Neuronal stem cell (in vitro differentiated cells): ENCODE data around the gene DNAAF8.
A peak's percentile ranks its signal among the peaks of the same experiment; 100 is the strongest.
"Not testable (repeated sequence)": the region's sequence is repeated elsewhere in the genome, so short reads cannot be mapped to it uniquely, and the experiment has no call there.

Experiments
- DNase-seq: peaks from one replicate; pipeline ENCODE4 v3.0.0-alpha.2; 2013; ENCODE audit warnings: low spot score
- H2AFZ ChIP-seq: one replicate; pipeline ENCODE4 v1.6.1; 2013; ENCODE audit warnings: mild to moderate bottlenecking, low read length, inconsistent platforms
- H2AK5ac ChIP-seq: 2 replicates; pipeline ENCODE4 v1.6.1; 2013; ENCODE audit warnings: low read depth, mild to moderate bottlenecking, inconsistent platforms, low read length, moderate library complexity, mixed read lengths
- H2BK120ac ChIP-seq: 2 replicates; pipeline ENCODE4 v1.6.1; 2013; ENCODE audit warnings: low read depth, mild to moderate bottlenecking, inconsistent platforms, low read length, moderate library complexity, mixed read lengths
- H2BK12ac ChIP-seq: one replicate; pipeline ENCODE4 v1.6.1; 2013; ENCODE audit warnings: low read length, inconsistent platforms
- H2BK15ac ChIP-seq: 2 replicates; pipeline ENCODE4 v1.6.1; 2013; ENCODE audit warnings: mild to moderate bottlenecking, low read length, inconsistent platforms, mixed read lengths
- H2BK5ac ChIP-seq: one replicate; pipeline ENCODE4 v1.6.1; 2013; ENCODE audit warnings: inconsistent platforms, mild to moderate bottlenecking, low read length, moderate library complexity
- H3K14ac ChIP-seq: one replicate; pipeline ENCODE4 v1.6.1; 2013; ENCODE audit warnings: low read length, inconsistent platforms
- H3K18ac ChIP-seq: 2 replicates; pipeline ENCODE4 v1.6.1; 2013; ENCODE audit warnings: low read length, inconsistent platforms
- H3K23ac ChIP-seq: 2 replicates; pipeline ENCODE4 v1.6.1; 2013; ENCODE audit warnings: low read depth, mild to moderate bottlenecking, mixed read lengths, low read length, inconsistent platforms; ENCODE audit not compliant: poor library complexity
- H3K27ac ChIP-seq: replicated peaks from 3 replicates; pipeline ENCODE4 v1.5.1; 2013; ENCODE audit warnings: low read length, inconsistent platforms
- H3K27me3 ChIP-seq, 3 experiments: 2 replicates each; pipeline ENCODE4 v1.6.1; 2013; ENCODE audit warnings: low read length in 3 of 3, mild to moderate bottlenecking in 2 of 3, inconsistent platforms in 1 of 3, low read depth in 1 of 3, mixed read lengths in 1 of 3, moderate library complexity in 1 of 3; ENCODE audit not compliant: control insufficient read depth in 3 of 3, insufficient read depth in 3 of 3
- H3K36me3 ChIP-seq, 2 donors: replicated peaks in 1 of 2; 2 replicates each; pipeline ENCODE4 v1.6.1; 2013; ENCODE audit warnings: low read length in 2 of 2; ENCODE audit not compliant: control insufficient read depth in 2 of 2, insufficient read depth in 2 of 2
- H3K4ac ChIP-seq: 2 replicates; pipeline ENCODE4 v1.6.1; 2013; ENCODE audit warnings: inconsistent platforms, mild to moderate bottlenecking, low read length, moderate library complexity
- H3K4me1 ChIP-seq, 2 donors: 1 replicate in 1 of 2; 2 replicates in 1 of 2; pipeline ENCODE4 v1.6.1; 2013; ENCODE audit warnings: low read length in 2 of 2, low read depth in 1 of 2; ENCODE audit not compliant: control insufficient read depth in 2 of 2, insufficient read depth in 1 of 2
- H3K4me2 ChIP-seq: one replicate; pipeline ENCODE4 v1.6.1; 2013; ENCODE audit warnings: mild to moderate bottlenecking, low read length, inconsistent platforms; ENCODE audit not compliant: insufficient read depth, poor library complexity, severe bottlenecking
- H3K4me3 ChIP-seq, 2 donors: 2 replicates each; pipeline ENCODE4 v1.5.1; 2013; ENCODE audit warnings: low read length in 2 of 2, mild to moderate bottlenecking in 2 of 2, inconsistent platforms in 1 of 2, moderate library complexity in 1 of 2
- H3K79me1 ChIP-seq: one replicate; pipeline ENCODE4 v1.6.1; 2013; ENCODE audit warnings: low read depth, mild to moderate bottlenecking, inconsistent platforms, low read length, moderate library complexity
- H3K9ac ChIP-seq: one replicate; pipeline ENCODE4 v1.6.1; 2013; ENCODE audit warnings: mild to moderate bottlenecking, low read depth, low read length, inconsistent platforms; ENCODE audit not compliant: poor library complexity
- H3K9me3 ChIP-seq, 2 donors: replicated peaks in 1 of 2; 2 replicates each; pipeline versions ENCODE3 to v1.6.1; 2013; ENCODE audit warnings: low read length in 2 of 2, mild to moderate bottlenecking in 2 of 2, inconsistent platforms in 1 of 2, low read depth in 1 of 2, mixed read lengths in 1 of 2, moderate library complexity in 1 of 2; ENCODE audit not compliant: control insufficient read depth in 2 of 2, insufficient read depth in 1 of 2
- H4K8ac ChIP-seq: one replicate; pipeline ENCODE4 v1.6.1; 2013; ENCODE audit warnings: low read depth, mild to moderate bottlenecking, inconsistent platforms, low read length, moderate library complexity
- H4K91ac ChIP-seq: one replicate; pipeline ENCODE4 v1.6.1; 2013; ENCODE audit warnings: low read length, low read depth, mild to moderate bottlenecking, inconsistent platforms; ENCODE audit not compliant: poor library complexity
- WGBS, 2 donors: extraction: QIAGEN DNeasy Blood & Tissue Kit; methylation state at CpG; one replicate each; pipeline ENCODE4 v1.1.7; 2013; ENCODE audit warnings: missing lambda C conversion rate in 2 of 2, mixed read lengths in 1 of 2; ENCODE audit not compliant: insufficient read length in 2 of 2, insufficient replicate concordance in 1 of 2; ENCODE audit errors: extremely low coverage in 2 of 2; 5-methylcytosine and 5-hydroxymethylcytosine counted together

DNAAF8 gene

GRCh38 chr16:4784444-4784987 is 50.2 kb downstream of the DNAAF8 start:
- not testable (repeated sequence) for H2BK12ac ChIP-seq, DNase-seq, H3K4me2 ChIP-seq, H3K27ac ChIP-seq, H4K91ac ChIP-seq, H2AK5ac ChIP-seq, H2BK5ac ChIP-seq, H2BK120ac ChIP-seq, H2BK15ac ChIP-seq, H3K23ac ChIP-seq, H3K4me3 ChIP-seq, H3K9ac ChIP-seq, H3K27me3 ChIP-seq, H2AFZ ChIP-seq, H3K18ac ChIP-seq, H3K4me1 ChIP-seq, H3K4ac ChIP-seq, H4K8ac ChIP-seq, H3K79me1 ChIP-seq, H3K9me3 ChIP-seq, H3K36me3 ChIP-seq, H3K14ac ChIP-seq
- WGBS, 2 donors: no CpG with 5 or more reads among the region's 14 CpGs

GRCh38 chr16:4785758-4786433 is 51.6 kb downstream of the DNAAF8 start:
- peaks cover 3 to 5% of the 10 kb centered on the region in 2 donors for H3K4me1 ChIP-seq
- no peak overlapping the region for H3K27ac ChIP-seq

GRCh38 chr16:4787068-4787467 is 52.7 kb downstream of the DNAAF8 start:
- Histone ChIP-seq H3K79me1 (no peaks in the 10 kb centered on the region), H4K91ac (no peak overlapping the region), H3K4me3 (no peak overlapping the region), H2BK15ac (no peak overlapping the region), H3K36me3 (no peaks in the 10 kb centered on the region), H2BK5ac (no peak overlapping the region), H3K27me3 (peaks cover 0 to 2% (median 0%) of the 10 kb centered on the region in 3 experiments), H3K4me2 (no peak overlapping the region), H3K27ac (no peak overlapping the region), H3K9ac (no peak overlapping the region), H2AK5ac (no peak overlapping the region), H3K23ac (no peak overlapping the region), H2AFZ (no peak overlapping the region), H2BK12ac (no peak overlapping the region), H4K8ac (no peak overlapping the region), H3K9me3 (no peaks in the 10 kb centered on the region), H3K14ac (peak overlapping the region; percentile 4), H3K18ac (no peak overlapping the region), H3K4me1 (peaks cover 3 to 5% of the 10 kb centered on the region in 2 donors), H3K4ac (no peak overlapping the region), H2BK120ac (no peak overlapping the region)
- no CpG with 5 or more reads among the region's 8 CpGs for WGBS, 2 donors
- DNase-seq: no peak

More at GRCh38 chr16:4785758-4786433, 51.6 kb downstream of the DNAAF8 start:
- no peaks in the 10 kb centered on the region for H3K27me3 ChIP-seq
- H2AFZ ChIP-seq: no peak overlapping the region
- no peaks in the 10 kb centered on the region for H3K79me1 ChIP-seq
- H3K4ac ChIP-seq: no peak overlapping the region
- H4K91ac ChIP-seq: no peak overlapping the region
- no peak overlapping the region for H3K9ac ChIP-seq
- H3K14ac ChIP-seq: no peak overlapping the region
- H3K4me2 ChIP-seq: no peak overlapping the region
- H3K36me3 ChIP-seq: no peaks in the 10 kb centered on the region
- H2BK120ac ChIP-seq: no peak overlapping the region
- no peak overlapping the region for H2BK12ac ChIP-seq
- H3K18ac ChIP-seq: no peak overlapping the region
- H2BK5ac ChIP-seq: no peak overlapping the region
- no peak overlapping the region for H4K8ac ChIP-seq
- no CpG with 5 or more reads among the region's 23 CpGs for WGBS, 2 donors
- no peaks in the 10 kb centered on the region for H3K9me3 ChIP-seq
- H3K4me3 ChIP-seq: no peak overlapping the region
- H2BK15ac ChIP-seq: no peak overlapping the region
- no peak for DNase-seq
- H2AK5ac ChIP-seq: no peak overlapping the region
- no peak overlapping the region for H3K23ac ChIP-seq

GRCh38 chr16:4787627-4788482 is 53.5 kb downstream of the DNAAF8 start, which contains the start of gene SEPTIN12:
Gene SEPTIN12 (minus strand): TSS chr16:4788345. CDS start chr16:4787645, 700 bp downstream.
- H2BK5ac ChIP-seq: no peak within 1 kb of the TSS
- no peaks in the 10 kb centered on the region for H3K36me3 ChIP-seq
- H3K23ac ChIP-seq: peak within 1 kb of the TSS; percentile 0
- no peak within 1 kb of the TSS for H4K8ac ChIP-seq
- H3K9ac ChIP-seq: no peak within 1 kb of the TSS
- peak within 1 kb of the TSS; percentile 2 for H2BK15ac ChIP-seq
- no peaks in the 10 kb centered on the region for H3K9me3 ChIP-seq
- H3K4me1 ChIP-seq: peaks cover 3 to 5% of the 10 kb centered on the region in 2 donors
- peak within 1 kb of the TSS; percentile 32 for H2AFZ ChIP-seq
- H2BK12ac ChIP-seq: no peak within 1 kb of the TSS
- no peak within 1 kb of the TSS for H3K27ac ChIP-seq
- H2BK120ac ChIP-seq: no peak within 1 kb of the TSS
- H3K4ac ChIP-seq: no peak within 1 kb of the TSS
- H3K79me1 ChIP-seq: no peaks in the 10 kb centered on the region
- DNase-seq: no peak
- peak within 1 kb of the TSS; percentile 40 for H2AK5ac ChIP-seq
- peaks cover 0 to 2% (median 0%) of the 10 kb centered on the region in 3 experiments for H3K27me3 ChIP-seq
- no CpG with 5 or more reads among the region's 14 CpGs for WGBS, 2 donors
- peak within 1 kb of the TSS; percentile 44 for H3K18ac ChIP-seq
- H4K91ac ChIP-seq: no peak within 1 kb of the TSS
- peak within 1 kb of the TSS; percentile 84 for H3K14ac ChIP-seq
- H3K4me2 ChIP-seq: no peak within 1 kb of the TSS
- no peak within 1 kb of the TSS for H3K4me3 ChIP-seq
